ENCODE measurements around the gene FHIT. TPM values are rescaled to one million over a fixed set of nuclear protein-coding genes. Genes with fewer than 3 reads are reported as not detected.
"Not testable (repeated sequence)": the region's sequence is repeated elsewhere in the genome, so short reads cannot be mapped to it uniquely, and the experiment has no call there.

FHIT gene
- total RNA-seq, 1 experiment from 2014 or later: 9.8 TPM

GRCh38 chr3:61199843-61200242 lies 51.4 kb downstream of the FHIT start:
- POLR2A ChIA-PET (ENCODE audit: unreplicated experiment): no interaction called here
- BruUV-seq (replicated peaks): no TSS peak
- Histone ChIP-seq H3K79me2 (ENCODE audit: low read depth) (no peaks in the 10 kb centered on the region), H3K4me1 (replicated peaks; ENCODE audit: insufficient read depth) (no peaks in the 10 kb centered on the region), H3K36me3 (ENCODE audit: low read depth) (no peaks in the 10 kb centered on the region), H3K4me2 (no peak overlapping the region), H3K4me3 (no peak overlapping the region), H4K20me1 (ENCODE audit: insufficient read depth) (no peaks in the 10 kb centered on the region), H3F3A (ENCODE audit: insufficient read depth, low read depth) (no peaks in the 10 kb centered on the region), H3K9me3 (ENCODE audit: insufficient read depth, low read depth) (no peaks in the 10 kb centered on the region), H2AFZ (no peak overlapping the region), H3K9me2 (ENCODE audit: insufficient read depth) (no peaks in the 10 kb centered on the region), H3K27me3 (ENCODE audit: insufficient read depth, low read depth) (no peaks in the 10 kb centered on the region), H3K27ac (no peak overlapping the region)
- intact Hi-C loops (cut with micrococcal nuclease; ENCODE audit: unreplicated experiment): no loop called here
- no peak for DNase-seq
- TF ChIP-seq CTCF (conservative IDR thresholded peaks at IDR 0.05) (no peak), EZH2 (IDR thresholded peaks at IDR 0.05; ENCODE audit: low read depth) (no peak)
- CTCF ChIA-PET: no interaction called here

- BruUV-seq (replicated peaks): no TSS peak
- H3K4me1 ChIP-seq (replicated peaks; ENCODE audit: insufficient read depth): no peaks in the 10 kb centered on the region
- H3K4me2 ChIP-seq: no peak overlapping the region
- POLR2A ChIA-PET (ENCODE audit: unreplicated experiment): no interaction called here
- no peaks in the 10 kb centered on the region for H3F3A ChIP-seq (ENCODE audit: insufficient read depth, low read depth)
- TF ChIP-seq CTCF (conservative IDR thresholded peaks at IDR 0.05) (no peak), EZH2 (IDR thresholded peaks at IDR 0.05; ENCODE audit: low read depth) (no peak)
- no peaks in the 10 kb centered on the region for H3K9me2 ChIP-seq (ENCODE audit: insufficient read depth)
- no peaks in the 10 kb centered on the region for H3K36me3 ChIP-seq (ENCODE audit: low read depth)
- no peak for DNase-seq
- no peaks in the 10 kb centered on the region for H4K20me1 ChIP-seq (ENCODE audit: insufficient read depth)
- no peak overlapping the region for H3K27ac ChIP-seq
- no peak overlapping the region for H2AFZ ChIP-seq
- CTCF ChIA-PET: no interaction called here
- no peaks in the 10 kb centered on the region for H3K9me3 ChIP-seq (ENCODE audit: insufficient read depth, low read depth)
- H3K79me2 ChIP-seq (ENCODE audit: low read depth): no peaks in the 10 kb centered on the region
- intact Hi-C loops (cut with micrococcal nuclease; ENCODE audit: unreplicated experiment): no loop called here
- no peak overlapping the region for H3K4me3 ChIP-seq
- no peaks in the 10 kb centered on the region for H3K27me3 ChIP-seq (ENCODE audit: insufficient read depth, low read depth)
These were observed 56.2 kb downstream of the FHIT start for GRCh38 chr3:61194892-61195538.

GRCh38 chr3:61192222-61192621 lies 59.0 kb downstream of the FHIT start:
- Histone ChIP-seq H3K9me3 (ENCODE audit: insufficient read depth, low read depth) (no peaks in the 10 kb centered on the region), H4K20me1 (ENCODE audit: insufficient read depth) (no peaks in the 10 kb centered on the region)
- no TSS peak for BruUV-seq (replicated peaks)

GRCh38 chr3:61190205-61190604 lies 61.0 kb downstream of the FHIT start:
- intact Hi-C loops (cut with micrococcal nuclease; ENCODE audit: unreplicated experiment); H3K4me2 ChIP-seq; H3K9me2 ChIP-seq (ENCODE audit: insufficient read depth); H4K20me1 ChIP-seq (ENCODE audit: insufficient read depth); DNase-seq; H3K27me3 ChIP-seq (ENCODE audit: insufficient read depth, low read depth); H3K36me3 ChIP-seq (ENCODE audit: low read depth); BruUV-seq (replicated peaks); POLR2A ChIA-PET (ENCODE audit: unreplicated experiment); H2AFZ ChIP-seq; H3F3A ChIP-seq (ENCODE audit: insufficient read depth, low read depth); H3K27ac ChIP-seq; H3K4me1 ChIP-seq (replicated peaks; ENCODE audit: insufficient read depth); CTCF ChIA-PET; H3K79me2 ChIP-seq (ENCODE audit: low read depth); H3K4me3 ChIP-seq; H3K9me3 ChIP-seq (ENCODE audit: insufficient read depth, low read depth): not testable (repeated sequence)

More at GRCh38 chr3:61192222-61192621, 59.0 kb downstream of the FHIT start:
- Histone ChIP-seq H2AFZ (no peak overlapping the region), H3K27me3 (ENCODE audit: insufficient read depth, low read depth) (no peaks in the 10 kb centered on the region), H3K27ac (no peak overlapping the region), H3K9me2 (ENCODE audit: insufficient read depth) (no peaks in the 10 kb centered on the region), H3K4me1 (replicated peaks; ENCODE audit: insufficient read depth) (no peaks in the 10 kb centered on the region), H3K79me2 (ENCODE audit: low read depth) (no peaks in the 10 kb centered on the region), H3K4me3 (no peak overlapping the region), H3K4me2 (no peak overlapping the region), H3F3A (ENCODE audit: insufficient read depth, low read depth) (no peaks in the 10 kb centered on the region), H3K36me3 (ENCODE audit: low read depth) (no peaks in the 10 kb centered on the region)
- POLR2A ChIA-PET (ENCODE audit: unreplicated experiment): no interaction called here
- no peak for DNase-seq
- CTCF ChIA-PET: no interaction called here
- TF ChIP-seq EZH2 (IDR thresholded peaks at IDR 0.05; ENCODE audit: low read depth) (no peak), CTCF (conservative IDR thresholded peaks at IDR 0.05) (no peak)
- intact Hi-C loops (cut with micrococcal nuclease; ENCODE audit: unreplicated experiment): no loop called here

Measured in PC-9 (cell line).